ENCODE results near the gene DLG2. TPM values are rescaled to one million over a fixed set of nuclear protein-coding genes. Genes with fewer than 3 reads are reported as not detected.
A peak's percentile ranks its signal among the peaks of the same experiment; 100 is the strongest.

The DLG2 gene
- total and polyA plus RNA-seq, 7 donors: 0.60 to 25.8 (median 9.7) TPM; not detected in 1

- DNase-seq: no peak
- intact Hi-C loops (cut with DNase I): no loop called here
- H3K9me3 ChIP-seq: no peaks in the 10 kb centered on the region
- no peak overlapping the region for H3K4me3 ChIP-seq
- TF ChIP-seq, protein P1, sequence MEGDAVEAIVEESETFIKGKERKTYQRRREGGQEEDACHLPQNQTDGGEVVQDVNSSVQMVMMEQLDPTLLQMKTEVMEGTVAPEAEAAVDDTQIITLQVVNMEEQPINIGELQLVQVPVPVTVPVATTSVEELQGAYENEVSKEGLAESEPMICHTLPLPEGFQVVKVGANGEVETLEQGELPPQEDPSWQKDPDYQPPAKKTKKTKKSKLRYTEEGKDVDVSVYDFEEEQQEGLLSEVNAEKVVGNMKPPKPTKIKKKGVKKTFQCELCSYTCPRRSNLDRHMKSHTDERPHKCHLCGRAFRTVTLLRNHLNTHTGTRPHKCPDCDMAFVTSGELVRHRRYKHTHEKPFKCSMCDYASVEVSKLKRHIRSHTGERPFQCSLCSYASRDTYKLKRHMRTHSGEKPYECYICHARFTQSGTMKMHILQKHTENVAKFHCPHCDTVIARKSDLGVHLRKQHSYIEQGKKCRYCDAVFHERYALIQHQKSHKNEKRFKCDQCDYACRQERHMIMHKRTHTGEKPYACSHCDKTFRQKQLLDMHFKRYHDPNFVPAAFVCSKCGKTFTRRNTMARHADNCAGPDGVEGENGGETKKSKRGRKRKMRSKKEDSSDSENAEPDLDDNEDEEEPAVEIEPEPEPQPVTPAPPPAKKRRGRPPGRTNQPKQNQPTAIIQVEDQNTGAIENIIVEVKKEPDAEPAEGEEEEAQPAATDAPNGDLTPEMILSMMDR (IDR thresholded peaks at IDR 0.05): no peak
- TF ChIP-seq POLR2A (IDR thresholded peaks at IDR 0.05) (no peak), EP300 (IDR thresholded peaks at IDR 0.05) (no peak), POLR2AphosphoS5 (IDR thresholded peaks at IDR 0.05) (no peak)
- H3K27me3 ChIP-seq: no peaks in the 10 kb centered on the region
- peaks cover 0 to 48% (median 9%) of the 10 kb centered on the region in 4 donors for H3K36me3 ChIP-seq
- no peak overlapping the region for H3K27ac ChIP-seq
- peaks cover 0 to 20% (median 14%) of the 10 kb centered on the region in 4 donors for H3K4me1 ChIP-seq
- 56 to 57% methylated on average over 3 of the region's 3 CpGs for WGBS, 2 donors
Measured at GRCh38 chr11:85652786-85653447, 25.8 kb upstream of the DLG2 start.

DNA sequence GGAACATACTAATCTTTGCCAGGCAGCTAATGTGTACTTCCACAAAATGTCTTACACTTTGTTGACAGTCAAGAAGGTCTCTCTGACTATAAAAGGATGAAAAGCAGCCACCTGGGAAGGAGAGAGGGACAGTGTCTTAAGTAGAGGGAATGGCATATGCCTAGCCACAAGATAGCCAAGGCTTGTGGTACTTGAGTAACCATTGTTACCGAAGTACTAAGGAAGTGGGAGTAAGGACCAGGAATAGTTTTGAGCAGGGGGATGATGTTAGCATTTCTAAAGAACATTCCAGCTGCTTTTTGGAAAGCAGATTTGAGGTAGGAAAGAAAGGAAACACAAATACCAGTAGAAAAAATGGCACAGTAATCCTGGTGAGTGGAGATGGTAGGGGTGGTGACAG, 24.0 kb upstream of the DLG2 start:
- DNase-seq: no peak
- intact Hi-C loops (cut with DNase I): no loop called here

DNA sequence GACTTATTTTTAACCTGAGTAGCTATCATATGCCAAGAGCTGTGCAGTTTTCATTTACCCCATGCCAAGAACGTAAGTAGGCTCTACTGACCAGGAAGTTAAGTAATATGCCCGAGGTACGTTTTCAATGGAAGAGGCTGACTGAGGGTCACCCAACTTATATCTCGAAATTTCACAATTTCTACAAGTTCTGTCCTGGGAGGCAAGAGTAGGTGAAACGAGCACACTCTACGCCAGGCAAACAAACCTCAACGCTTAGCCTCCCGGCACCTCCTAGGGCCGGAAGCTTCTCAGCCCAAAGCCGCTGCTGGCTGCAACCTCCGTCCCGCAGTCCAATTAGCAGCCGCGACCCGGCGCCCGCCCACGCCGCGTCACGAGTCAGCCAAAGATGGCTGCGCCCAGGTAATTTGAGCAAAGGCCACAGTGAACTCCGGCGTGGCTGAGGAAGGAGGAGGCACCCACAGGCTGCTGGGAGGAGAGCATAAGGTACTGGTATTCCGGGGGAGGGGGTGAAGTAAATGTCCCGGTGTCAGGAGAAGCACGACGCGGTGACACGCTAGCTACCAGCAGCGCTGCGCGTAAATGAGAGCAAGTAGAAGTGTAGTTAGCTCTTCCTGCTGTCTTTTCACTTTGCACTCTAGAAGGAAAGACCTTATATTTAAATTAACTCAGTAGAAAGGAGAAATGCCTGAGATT, 20.6 kb upstream of the DLG2 start, which contains the start of gene TMEM126A:
Gene TMEM126A (plus strand): TSS at position 364 of the 696 bp plus-strand sequence. CDS start 2,289 bp downstream, outside the sequence.
- intact Hi-C loops (cut with DNase I): loop anchor here (2.0 kb wide), 2 partner anchors 15 to 19 kb away; partner anchors contain the start of gene TMEM126B
- WGBS, 2 donors: 0% methylated on average over 33 of the region's 33 CpGs

More for the DNA sequence above, 24.0 kb upstream of the DLG2 start:
- TF ChIP-seq POLR2A (IDR thresholded peaks at IDR 0.05): no peak
- no peak for TF ChIP-seq POLR2AphosphoS5 (IDR thresholded peaks at IDR 0.05)
- no peak for TF ChIP-seq EP300 (IDR thresholded peaks at IDR 0.05)
- TF ChIP-seq, protein P1 (IDR thresholded peaks at IDR 0.05): no peak
- Histone ChIP-seq H3K36me3 (peaks cover 0 to 30% (median 2%) of the 10 kb centered on the region in 4 donors), H3K4me3 (no peak overlapping the region), H3K27me3 (no peaks in the 10 kb centered on the region), H3K27ac (no peak overlapping the region), H3K9me3 (no peaks in the 10 kb centered on the region), H3K4me1 (peaks cover 0 to 24% (median 16%) of the 10 kb centered on the region in 4 donors)
- WGBS, 2 donors: 91 to 93% methylated on average over 1 of the region's 1 CpG

DNA sequence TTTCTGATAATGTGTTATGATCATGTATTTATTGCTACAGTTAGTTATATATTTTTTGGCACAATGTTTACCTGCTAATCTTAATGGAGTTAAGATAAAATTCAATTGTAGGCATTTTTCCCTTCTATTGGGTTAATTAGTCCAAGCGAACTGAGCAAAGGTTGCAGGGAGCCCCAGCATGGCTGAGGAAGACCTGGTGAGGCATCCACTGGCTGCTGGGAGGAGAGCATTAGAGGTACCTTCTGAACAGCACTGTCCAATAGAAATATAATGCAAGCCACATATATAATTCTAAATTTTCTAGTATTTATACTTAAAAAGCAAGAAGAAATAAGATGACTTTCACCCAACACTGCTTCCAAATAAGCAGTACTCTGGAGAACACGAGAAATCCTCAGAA, 19.9 kb upstream of the DLG2 start:
- H3K27ac ChIP-seq: peak overlapping the region; percentile 76 to 83 (median 80)
- H3K36me3 ChIP-seq: no peaks in the 10 kb centered on the region
- TF ChIP-seq POLR2A (IDR thresholded peaks at IDR 0.05) (no peak), EP300 (IDR thresholded peaks at IDR 0.05) (no peak), POLR2AphosphoS5 (IDR thresholded peaks at IDR 0.05) (no peak)
- TF ChIP-seq, protein P1 (IDR thresholded peaks at IDR 0.05): no peak
- intact Hi-C loops (cut with DNase I): loop anchor here (2.0 kb wide), 1 partner anchor 18 kb away; the partner anchor contains the start of gene TMEM126B
- peak overlapping the region; percentile 54 to 70 (median 64) for H3K4me3 ChIP-seq
- WGBS, 2 donors: 7 to 31% methylated on average over 2 of the region's 2 CpGs
- DNase-seq: no peak
- peaks cover 0 to 24% (median 16%) of the 10 kb centered on the region in 4 donors for H3K4me1 ChIP-seq
- no peaks in the 10 kb centered on the region for H3K27me3 ChIP-seq
- no peaks in the 10 kb centered on the region for H3K9me3 ChIP-seq

More for the DNA sequence above, 20.6 kb upstream of the DLG2 start, which contains the start of gene TMEM126A:
- Histone ChIP-seq H3K36me3 (no peaks in the 10 kb centered on the region), H3K27me3 (no peaks in the 10 kb centered on the region), H3K4me3 (peak within 1 kb of the TSS; percentile 54 to 70 (median 64)), H3K9me3 (no peaks in the 10 kb centered on the region), H3K27ac (peak within 1 kb of the TSS; percentile 76 to 83 (median 80)), H3K4me1 (peaks cover 0 to 24% (median 16%) of the 10 kb centered on the region in 4 donors)
- peak in 1 of 4 donors; percentile 23 for TF ChIP-seq EP300 (IDR thresholded peaks at IDR 0.05)
- peak; percentile 62 to 88 (median 83) for TF ChIP-seq POLR2AphosphoS5 (IDR thresholded peaks at IDR 0.05)
- peak; percentile 45 to 61 for TF ChIP-seq POLR2A (IDR thresholded peaks at IDR 0.05)
- TF ChIP-seq, protein P1 (IDR thresholded peaks at IDR 0.05): no peak
- peak; percentile 93 for DNase-seq

All from sigmoid colon (tissue), 7 donors.